DMS79 treated with DMSO at 0.1 percent for 48 hours (cell line): ENCODE data around the gene LMAN1L.

Source experiments
- DNase-seq: peaks from one replicate; lab custom pipeline; 2025; lab: John Stamatoyannopoulos, UW

The LMAN1L gene

DNA sequence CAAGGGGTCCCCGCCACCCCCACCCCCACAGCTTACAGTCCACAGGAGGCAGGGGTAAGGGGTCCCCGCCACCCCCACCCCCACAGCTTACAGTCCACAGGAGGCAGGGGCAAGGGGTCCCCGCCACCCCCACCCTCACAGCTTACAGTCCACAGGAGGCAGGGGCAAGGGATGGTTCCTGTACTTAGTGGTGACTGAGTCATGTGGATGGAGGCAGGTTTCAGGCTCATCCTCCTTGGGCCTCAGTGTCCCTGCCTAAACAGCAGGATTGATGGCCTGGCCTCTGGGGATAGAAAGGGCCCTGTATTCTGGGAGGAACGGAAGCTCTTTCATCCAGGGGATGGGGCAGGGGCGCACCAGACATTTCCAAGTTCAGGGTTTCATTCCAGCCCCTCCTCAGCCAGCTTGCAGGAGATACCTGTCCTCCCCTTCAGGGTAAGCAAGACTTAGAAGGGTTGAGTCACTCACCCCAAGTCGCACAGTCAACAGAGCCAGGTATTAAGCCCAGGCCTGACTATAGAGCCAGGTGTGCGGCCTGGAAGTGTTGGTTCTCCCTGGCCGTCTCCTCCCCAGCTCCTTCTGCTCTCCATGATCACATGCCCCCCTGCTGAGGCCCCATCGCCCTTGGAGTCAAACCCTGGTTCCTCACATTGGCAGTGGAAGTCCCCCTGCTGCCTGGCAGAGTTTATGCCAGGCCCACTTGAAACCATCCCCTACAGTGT, 18.2 kb upstream of the LMAN1L start:
- DNase-seq, result no peak

DNA sequence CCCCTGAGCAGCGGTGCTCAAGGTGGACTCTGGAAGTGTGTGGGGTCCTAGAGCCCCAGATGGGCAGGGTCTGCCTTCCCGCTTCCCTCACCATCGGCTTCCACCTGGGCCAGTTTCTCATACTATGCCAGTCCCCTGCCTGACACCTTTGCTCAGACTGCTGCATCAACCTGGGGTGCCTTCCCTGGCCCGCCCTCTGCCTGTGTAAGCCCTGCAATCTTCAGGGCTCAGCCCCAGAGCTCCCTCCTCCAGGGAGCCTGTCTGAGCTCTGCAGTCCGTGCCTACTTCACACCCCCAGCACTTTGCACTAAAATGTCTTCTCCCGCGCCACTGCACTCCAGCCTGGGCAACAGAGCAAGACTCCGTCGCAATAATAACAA, 17.7 kb upstream of the LMAN1L start:
- no peak for DNase-seq

DNA sequence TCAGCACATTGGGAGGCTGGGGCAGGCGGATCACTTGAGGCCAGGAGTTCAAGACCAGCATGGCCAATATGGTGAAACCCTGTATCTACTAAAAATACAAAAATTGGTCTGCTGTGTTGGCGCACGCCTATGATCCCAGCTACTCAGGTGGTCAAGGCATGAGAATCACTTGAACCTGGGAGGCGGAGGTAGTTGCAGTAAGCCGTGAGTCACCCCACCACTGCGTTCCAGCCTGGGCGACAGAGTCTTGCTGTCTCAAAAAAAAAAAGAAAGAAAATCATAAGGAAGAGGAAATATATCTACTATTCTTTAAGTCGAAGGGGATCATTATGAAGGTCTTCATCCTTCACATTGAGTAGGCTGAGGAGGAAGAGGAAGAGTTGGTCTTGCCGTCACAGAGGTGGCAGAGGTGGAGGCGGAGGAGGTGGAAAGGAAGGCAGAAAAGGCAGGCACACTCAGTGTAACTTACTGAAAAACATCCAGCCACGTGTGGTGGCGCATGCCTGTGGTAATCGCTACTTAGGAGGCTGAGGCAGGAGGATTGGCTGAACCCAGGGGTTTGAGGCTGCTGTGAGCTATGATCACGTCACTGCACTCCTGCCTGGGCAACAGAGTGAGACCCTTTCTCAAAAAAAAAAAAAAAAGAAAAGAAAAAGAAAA, 16.5 kb upstream of the LMAN1L start:
- no peak for DNase-seq

DNA sequence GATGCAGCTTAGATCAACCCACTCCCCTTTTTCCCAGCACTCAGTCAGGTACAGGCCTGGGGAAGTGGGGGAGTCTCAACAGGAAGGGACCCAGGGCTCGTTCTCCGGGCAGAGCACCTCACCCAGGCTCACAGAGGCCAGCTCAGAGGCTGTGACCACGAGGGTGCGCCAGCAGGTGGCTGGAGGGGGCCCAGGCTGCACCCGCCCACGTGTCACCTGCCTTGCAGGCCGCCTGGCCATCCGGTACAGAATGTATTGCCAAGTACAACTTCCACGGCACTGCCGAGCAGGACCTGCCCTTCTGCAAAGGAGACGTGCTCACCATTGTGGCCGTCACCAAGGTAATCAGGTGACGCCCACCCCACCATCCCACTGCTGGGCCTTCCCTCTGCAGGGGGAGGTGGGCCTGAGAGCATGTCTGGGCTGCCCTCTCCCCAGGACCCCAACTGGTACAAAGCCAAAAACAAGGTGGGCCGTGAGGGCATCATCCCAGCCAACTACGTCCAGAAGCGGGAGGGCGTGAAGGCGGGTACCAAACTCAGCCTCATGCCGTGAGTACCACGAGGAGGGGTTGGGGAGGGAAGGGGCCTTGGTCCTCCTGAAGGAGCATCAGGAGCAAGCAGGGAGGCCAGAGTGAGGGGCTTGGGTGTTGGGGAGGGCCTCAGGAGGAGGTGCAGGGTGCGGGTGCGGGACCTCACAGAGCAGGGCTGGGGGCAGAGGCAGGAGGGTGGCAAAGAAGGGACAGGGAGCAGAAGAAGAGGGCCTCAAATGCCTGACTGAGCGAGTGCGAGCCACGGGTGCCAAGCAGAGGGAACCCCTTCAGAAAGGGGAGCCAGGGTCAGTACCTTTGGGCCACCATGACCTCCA, 14.0 kb upstream of the LMAN1L start:
- no peak for DNase-seq

DNA sequence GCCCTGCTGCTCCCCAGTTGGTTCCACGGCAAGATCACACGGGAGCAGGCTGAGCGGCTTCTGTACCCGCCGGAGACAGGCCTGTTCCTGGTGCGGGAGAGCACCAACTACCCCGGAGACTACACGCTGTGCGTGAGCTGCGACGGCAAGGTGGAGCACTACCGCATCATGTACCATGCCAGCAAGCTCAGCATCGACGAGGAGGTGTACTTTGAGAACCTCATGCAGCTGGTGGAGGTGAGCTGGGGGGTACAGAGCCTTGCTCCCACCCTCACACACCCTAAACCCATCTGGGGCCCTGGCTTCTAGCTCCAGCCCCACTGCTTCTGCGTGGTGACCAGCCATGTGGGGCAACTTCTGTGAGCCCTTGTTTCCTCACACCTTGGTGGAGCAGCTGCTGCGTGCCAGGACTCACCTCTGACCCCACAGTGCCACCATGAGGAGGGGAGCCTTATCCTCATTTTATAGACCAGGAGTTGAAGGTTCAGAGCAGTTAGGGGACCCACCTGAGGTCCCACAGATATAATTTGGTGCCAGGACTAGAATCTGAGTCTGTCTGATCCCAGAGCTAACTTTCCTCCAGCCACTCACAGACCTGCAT, 13.3 kb upstream of the LMAN1L start:
- DNase-seq, result no peak

DNA sequence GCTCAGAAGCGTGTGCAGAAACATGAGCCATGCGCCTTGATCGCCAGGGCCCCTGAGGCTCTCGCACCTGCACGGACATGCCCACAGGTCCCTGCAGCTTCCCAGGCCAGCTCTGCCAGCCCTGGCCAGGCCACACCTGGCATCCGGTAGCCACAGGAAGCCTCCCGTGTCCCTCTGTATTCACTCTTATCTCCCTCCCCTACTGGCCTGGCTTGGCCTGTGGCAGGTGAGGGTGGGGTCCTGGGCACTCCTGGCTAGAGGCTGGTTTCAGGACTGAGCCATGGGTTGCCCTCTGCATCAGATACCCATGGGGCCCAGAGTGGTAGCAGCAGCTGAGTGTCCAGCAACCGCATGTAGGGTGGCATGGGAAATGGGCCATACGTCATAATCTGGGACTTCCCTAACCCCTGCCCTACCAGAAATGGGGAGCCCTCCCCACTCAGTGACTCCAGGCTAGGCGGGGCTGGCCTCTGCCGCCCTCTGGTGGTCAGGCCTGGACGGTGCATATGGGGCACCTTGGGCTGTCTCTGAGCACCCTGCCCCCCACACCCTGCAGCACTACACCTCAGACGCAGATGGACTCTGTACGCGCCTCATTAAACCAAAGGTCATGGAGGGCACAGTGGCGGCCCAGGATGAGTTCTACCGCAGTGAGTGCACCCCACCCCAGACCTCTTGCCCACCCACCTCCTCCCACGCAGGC, 12.6 kb upstream of the LMAN1L start:
- DNase-seq, result no peak

DNA sequence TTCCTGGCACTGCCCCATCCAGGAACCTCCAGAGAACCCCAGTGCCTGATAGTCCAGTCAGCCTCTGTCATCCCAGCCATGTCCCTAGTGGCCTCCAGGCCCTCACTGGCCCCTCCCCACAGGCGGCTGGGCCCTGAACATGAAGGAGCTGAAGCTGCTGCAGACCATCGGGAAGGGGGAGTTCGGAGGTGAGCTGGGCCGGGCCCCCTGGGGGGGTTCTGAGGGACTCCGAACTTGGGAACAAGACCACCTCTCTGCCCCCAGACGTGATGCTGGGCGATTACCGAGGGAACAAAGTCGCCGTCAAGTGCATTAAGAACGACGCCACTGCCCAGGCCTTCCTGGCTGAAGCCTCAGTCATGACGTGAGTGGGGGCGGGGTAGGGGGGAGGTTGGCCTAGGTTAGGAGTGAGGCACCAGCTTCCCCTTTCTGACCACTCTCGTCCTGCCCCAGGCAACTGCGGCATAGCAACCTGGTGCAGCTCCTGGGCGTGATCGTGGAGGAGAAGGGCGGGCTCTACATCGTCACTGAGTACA, 12.0 kb upstream of the LMAN1L start:
- DNase-seq, result no peak

DNA sequence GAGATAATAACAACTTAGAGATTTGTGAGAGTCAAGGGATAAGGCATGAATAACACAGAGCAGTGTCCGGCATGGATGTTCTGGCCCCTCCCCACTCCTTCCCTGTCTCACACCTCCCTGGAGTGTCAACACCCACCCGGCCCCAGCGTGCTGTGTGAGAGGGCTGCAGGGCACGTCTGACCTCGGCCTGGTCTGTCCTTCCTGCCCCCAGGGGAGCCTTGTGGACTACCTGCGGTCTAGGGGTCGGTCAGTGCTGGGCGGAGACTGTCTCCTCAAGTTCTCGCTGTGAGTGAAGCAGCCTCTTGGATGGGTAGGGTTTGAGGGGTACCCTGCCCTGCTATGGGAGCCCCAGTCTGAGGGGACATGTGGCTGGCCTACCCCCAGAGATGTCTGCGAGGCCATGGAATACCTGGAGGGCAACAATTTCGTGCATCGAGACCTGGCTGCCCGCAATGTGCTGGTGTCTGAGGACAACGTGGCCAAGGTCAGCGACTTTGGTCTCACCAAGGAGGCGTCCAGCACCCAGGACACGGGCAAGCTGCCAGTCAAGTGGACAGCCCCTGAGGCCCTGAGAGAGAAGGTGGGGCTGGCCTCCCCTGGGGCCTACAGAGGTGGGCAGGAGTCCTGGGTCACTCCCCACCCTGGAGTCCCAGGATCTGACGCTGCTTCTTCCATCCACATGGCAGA, 11.2 kb upstream of the LMAN1L start:
- no peak for DNase-seq

DNA sequence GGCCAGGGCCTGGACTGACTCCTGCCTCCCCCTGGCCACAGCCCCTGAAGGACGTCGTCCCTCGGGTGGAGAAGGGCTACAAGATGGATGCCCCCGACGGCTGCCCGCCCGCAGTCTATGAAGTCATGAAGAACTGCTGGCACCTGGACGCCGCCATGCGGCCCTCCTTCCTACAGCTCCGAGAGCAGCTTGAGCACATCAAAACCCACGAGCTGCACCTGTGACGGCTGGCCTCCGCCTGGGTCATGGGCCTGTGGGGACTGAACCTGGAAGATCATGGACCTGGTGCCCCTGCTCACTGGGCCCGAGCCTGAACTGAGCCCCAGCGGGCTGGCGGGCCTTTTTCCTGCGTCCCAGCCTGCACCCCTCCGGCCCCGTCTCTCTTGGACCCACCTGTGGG, 10.3 kb upstream of the LMAN1L start:
- DNase-seq, result no peak

DNA sequence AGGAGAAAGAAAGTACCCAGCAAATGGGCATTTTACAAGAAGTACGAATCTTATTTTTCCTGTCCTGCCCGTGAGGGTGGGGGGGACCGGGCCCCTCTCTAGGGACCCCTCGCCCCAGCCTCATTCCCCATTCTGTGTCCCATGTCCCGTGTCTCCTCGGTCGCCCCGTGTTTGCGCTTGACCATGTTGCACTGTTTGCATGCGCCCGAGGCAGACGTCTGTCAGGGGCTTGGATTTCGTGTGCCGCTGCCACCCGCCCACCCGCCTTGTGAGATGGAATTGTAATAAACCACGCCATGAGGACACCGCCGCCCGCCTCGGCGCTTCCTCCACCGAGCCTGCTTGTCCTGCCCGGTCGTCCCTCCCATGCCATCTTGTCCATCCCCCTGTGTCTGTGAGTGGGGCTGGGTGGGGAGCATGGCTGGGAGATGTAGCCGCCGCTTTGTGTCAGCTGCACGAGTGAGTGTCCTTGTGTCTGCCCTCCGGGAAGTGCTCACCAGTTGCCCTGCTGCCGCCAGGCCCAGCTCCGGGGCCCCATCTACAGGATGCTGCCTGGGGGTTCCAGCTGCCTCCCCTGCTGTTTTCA, 9.7 kb upstream of the LMAN1L start:
- DNase-seq, result no peak

DNA sequence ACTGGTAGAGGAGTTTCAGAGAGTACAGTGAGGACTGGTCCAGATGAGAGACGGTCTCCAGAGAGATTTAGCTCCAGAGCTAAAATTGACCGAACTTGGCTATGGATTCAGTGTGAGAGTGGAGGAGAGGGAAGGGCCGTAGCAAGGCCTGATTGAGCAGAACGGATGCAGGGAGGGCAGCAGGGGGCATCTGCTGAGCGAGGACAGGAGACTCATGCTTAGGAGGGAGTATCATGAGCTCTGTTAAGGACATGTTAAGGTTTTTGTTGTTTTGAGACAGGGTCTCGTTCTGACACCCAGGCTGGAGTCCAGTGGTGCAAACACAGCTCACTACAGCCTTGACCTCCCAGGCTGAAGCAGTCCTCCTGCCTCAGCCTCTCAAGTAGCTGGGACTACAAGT, 7.7 kb upstream of the LMAN1L start:
- no peak for DNase-seq

DNA sequence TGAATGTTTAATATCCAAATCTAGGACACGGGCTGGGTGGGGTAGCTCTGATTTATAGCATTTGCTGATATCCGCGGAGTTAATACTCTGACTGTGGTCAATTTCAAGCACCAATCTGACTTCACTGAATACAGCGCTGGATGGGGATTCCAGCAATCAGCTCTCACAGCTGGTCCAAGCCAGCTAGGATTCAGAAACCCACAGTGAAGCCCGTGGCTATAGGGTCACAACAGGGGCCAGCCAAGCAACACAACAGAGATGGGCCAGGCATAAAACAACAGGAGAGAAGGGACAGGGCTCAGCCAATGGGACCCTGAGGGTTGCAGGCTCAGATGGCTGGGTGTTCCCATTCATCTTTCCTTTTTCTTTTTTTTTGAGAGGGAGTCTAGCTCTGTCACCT, 5.4 kb upstream of the LMAN1L start:
- DNase-seq, result no peak

DNA sequence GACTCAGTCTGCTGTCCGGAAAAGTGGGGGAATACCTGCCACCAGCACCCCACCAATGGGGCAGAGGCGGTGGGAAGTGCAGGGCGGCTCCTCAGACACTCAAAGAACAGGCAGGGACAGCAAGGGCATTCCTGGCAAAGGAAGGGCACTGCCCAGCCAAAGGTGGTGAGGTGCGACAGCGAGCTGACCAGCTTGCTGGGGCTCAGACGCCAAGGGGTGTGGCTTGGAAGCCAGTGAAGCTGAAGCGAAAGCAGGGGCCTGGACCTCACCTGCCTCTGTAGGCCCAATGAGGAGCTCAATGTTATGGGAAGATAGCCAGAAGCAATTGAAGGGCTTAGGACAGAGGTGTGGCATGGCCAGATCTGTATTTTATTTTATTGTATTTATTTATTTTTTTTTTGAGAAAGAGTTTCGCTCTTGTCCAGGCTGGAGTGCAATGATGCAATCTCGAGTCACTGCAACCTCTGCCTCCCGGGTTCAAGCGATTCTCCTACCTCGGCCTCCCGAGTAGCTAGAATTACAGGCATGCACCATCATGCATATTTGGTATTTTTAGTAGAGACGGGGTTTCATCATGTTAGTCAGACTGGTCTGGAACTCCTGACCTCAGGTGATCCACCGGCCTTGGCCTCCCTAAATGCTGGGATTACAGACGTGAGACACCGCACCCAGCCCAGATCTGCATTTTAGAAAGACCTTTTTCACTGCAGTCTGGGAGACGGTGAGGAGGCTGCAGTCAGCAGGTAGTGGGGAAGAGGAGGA, 4.4 kb upstream of the LMAN1L start:
- DNase-seq, result no peak

DNA sequence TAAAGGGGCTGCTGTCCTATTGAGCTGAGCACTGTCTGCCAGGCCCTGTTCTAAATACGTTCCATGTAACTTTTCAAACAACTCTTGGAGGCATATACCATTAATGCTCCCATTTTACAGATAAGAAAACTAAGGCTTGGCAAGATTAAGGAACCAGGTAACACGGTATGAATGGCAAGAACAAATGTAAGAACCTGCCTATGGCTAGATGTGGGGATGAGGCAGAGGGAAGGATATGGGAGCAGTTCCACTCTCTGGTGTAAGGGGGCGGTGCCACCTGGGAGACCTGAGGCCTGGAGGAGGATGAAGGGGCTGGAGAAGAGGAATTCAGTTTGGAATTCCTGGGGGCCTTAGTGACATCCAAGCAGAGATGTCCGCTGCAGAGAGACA, 3.8 kb upstream of the LMAN1L start:
- DNase-seq, result no peak

DNA sequence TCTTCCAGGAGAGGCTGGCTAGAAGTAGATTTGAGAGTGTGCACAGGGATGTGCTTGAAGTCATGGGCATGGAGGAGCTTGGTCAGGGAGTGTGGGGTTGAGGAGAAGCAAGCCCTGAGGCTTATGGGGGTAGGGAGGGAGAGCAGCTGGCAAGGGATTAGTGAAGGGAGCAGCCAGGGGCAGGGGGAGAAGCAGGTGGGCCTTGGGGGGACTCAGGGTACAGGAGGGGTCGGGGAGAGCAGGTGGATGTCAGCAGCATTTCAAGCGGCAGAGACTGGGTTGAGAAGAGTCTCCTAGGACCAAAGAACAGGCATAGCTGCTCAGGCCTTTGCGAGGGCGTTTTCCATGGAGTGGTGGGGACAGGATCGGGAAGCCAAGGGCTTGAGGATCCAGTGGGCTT, 3.4 kb upstream of the LMAN1L start:
- DNase-seq, result no peak

DNA sequence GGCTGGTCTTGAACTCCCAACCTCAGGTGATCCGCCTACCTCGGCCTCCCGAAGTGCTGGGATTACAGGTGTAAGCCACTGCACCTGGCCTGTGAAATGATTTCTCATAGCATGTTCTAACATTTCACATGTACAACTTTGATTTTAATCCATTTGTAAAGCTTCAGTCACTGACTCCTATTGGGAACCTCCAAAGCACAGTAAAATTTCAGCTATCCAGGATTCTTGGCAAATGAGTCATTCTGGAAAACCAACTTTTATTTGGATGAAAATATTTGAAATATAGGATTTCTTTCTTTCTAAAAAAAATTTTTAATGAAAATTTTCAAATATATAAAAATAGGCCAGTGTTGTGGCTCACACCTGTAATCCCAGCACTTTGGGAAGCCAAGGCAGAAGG, 2.7 kb upstream of the LMAN1L start:
- DNase-seq, result no peak

DNA sequence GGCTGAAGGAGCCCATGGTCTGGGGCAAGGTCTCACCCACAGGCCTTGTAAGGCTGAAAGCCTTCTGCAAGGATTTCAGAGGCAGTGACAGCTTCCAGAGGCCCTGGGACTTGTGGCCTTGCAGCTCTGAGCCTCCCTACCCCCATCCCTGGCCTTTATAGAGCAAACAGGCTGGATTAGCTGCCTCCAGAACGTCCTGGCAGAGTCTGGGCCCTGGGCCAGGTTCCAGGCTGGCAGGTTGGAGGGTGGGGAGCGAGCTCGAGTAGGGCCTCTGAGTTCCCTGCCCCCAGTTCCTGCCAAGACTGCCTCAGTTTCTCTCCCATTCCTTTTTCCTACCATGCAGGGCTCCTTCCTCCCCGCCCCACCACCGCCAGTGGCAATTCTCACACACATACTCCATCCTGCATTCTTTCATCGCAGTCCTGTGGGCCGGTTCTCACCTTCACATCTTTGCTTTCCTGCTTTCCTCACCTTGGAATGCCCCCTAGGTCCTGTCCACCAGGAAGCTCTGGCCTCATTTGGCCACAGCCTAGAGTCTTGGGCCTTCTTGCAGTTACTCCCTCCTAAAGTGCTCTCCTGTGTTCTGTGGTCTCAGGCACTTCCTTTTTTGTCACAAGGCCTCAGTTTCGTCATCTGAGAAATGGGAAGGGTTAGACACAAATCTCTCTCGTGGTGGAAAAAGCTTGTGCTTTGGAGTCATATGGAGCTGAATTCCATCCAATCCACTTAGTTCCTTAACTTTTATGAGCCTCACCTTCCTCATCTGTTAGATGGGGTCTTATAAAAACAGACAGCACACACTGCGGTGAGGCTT, 2.7 kb downstream of the LMAN1L start:
- no peak for DNase-seq

DNA sequence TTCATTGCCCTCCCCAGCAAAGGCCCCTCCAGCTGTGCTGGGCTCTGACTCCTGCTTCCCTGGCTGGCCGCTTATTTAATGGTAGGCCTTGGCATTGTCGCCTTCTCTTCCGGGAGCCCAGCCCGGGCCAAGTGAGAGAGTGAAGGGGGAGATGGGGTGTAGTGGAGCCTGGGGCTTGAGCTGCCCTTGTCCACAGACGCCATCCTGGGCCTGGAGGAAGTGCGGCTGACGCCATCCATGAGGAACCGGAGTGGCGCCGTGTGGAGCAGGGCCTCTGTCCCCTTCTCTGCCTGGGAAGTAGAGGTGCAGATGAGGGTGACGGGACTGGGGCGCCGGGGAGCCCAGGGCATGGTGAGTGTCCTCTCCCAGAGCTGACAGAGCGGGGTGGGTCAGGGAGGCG, 3.3 kb downstream of the LMAN1L start:
- DNase-seq, result no peak
